ENCODE results near the gene RAE1. TPM values are rescaled to one million over a fixed set of nuclear protein-coding genes. Genes with fewer than 3 reads are reported as not detected.

Gene RAE1
- total and polyA plus RNA-seq, 2 donors (not counting 3 experiments of a cell fraction or from before 2014, with no cell fraction given): 34.1 to 55.8 TPM

DNA sequence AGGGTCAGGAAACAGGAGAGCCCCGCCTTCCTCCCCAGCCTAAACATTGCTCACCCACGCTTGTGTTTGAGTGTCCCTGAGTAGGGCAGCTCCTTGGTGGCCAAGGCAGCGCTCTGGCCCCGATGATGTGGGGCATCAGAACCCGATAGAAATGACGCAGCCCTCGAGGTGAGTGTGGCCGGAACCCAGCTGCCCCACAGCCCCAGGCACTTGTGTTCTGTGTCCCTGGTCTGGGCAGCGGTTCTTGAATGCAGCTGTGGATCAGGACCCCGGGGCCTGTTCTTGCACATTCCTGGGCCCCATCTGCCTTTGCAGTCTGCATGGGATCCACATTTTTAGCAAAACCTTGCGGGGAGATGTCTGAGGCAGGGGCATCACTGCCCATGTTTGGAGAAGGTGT is 53.0 kb downstream of the RAE1 start:
- dilution Hi-C loops (cut with MboI; ENCODE audit: extremely low pct_ligation_motif_present, low sequenced_read_pairs): no loop called here
- FAIRE-seq: no peak
- CTCF ChIA-PET: interaction anchor here (1.2 kb wide), 1 partner anchor 135 kb away, joined by 3 read pairs; no protein-coding TSS in a partner anchor

More for the DNA sequence above, 53.0 kb downstream of the RAE1 start:
- BruUV-seq (replicated peaks): no TSS peak
- no peak overlapping the region for H2AFZ ChIP-seq (ENCODE audit: low read depth, low read length)
- H3K27me3 ChIP-seq (ENCODE audit: control insufficient read depth in 2 of 2, insufficient read depth in 2 of 2, low read length in 2 of 2): no peaks in the 10 kb centered on the region
- no peaks in the 10 kb centered on the region for H3K79me2 ChIP-seq (ENCODE audit: control insufficient read depth, insufficient read depth, low read length)
- H3K9ac ChIP-seq (replicated peaks; ENCODE audit: extremely low read depth, insufficient read depth, low read length): no peak overlapping the region
- DNase-seq (ENCODE audit: low read depth, low spot score): no peak
- peaks cover 0 to 33% of the 10 kb centered on the region in 2 experiments for H3K36me3 ChIP-seq (ENCODE audit: control insufficient read depth in 2 of 2, extremely low read depth in 1 of 2, insufficient read depth in 2 of 2, low read length in 2 of 2)
- intact Hi-C loops (cut with micrococcal nuclease): no loop called here
- no peak overlapping the region for H3K4me3 ChIP-seq (replicated peaks in 1 of 3; ENCODE audit: insufficient read depth in 1 of 3, low read depth in 1 of 3, low read length in 3 of 3)
- no peaks in the 10 kb centered on the region for H3K9me3 ChIP-seq (replicated peaks; ENCODE audit: control insufficient read depth, insufficient read depth, low read length)
- H3K4me1 ChIP-seq (ENCODE audit: control insufficient read depth, extremely low read depth, insufficient read depth, low read length): no peaks in the 10 kb centered on the region
- H4K20me1 ChIP-seq (replicated peaks; ENCODE audit: control insufficient read depth, extremely low read depth, insufficient read depth, low read length): no peaks in the 10 kb centered on the region
- H3K9me1 ChIP-seq (replicated peaks; ENCODE audit: control insufficient read depth, extremely low read depth, insufficient read depth, low read length): no peaks in the 10 kb centered on the region
- POLR2A ChIA-PET: no interaction called here
- H3K4me2 ChIP-seq (ENCODE audit: insufficient read depth, low read length): no peak overlapping the region
- TF ChIP-seq POLR2AphosphoS5 (IDR thresholded peaks at IDR 0.05; ENCODE audit: insufficient read depth, low read depth, low read length) (no peak), EZH2 (IDR thresholded peaks at IDR 0.05; ENCODE audit: borderline replicate concordance, low read depth, low read length, severe bottlenecking) (no peak), GATA2 (IDR thresholded peaks at IDR 0.05; ENCODE audit: insufficient read depth, insufficient read length, low read depth, low read length) (no peak), MAX (IDR thresholded peaks at IDR 0.05; ENCODE audit: insufficient read depth, insufficient read length) (no peak), CTCF (IDR thresholded peaks at IDR 0.05; ENCODE audit: extremely low read depth in 1 of 2, insufficient read depth in 1 of 2, low read depth in 1 of 2, low read length in 2 of 2) (no peak), JUN (IDR thresholded peaks at IDR 0.05; ENCODE audit: borderline replicate concordance, insufficient read depth, insufficient read length, low read depth) (no peak), FOS (IDR thresholded peaks at IDR 0.05; ENCODE audit: borderline replicate concordance, insufficient read depth, low read length) (no peak)
- no peak overlapping the region for H3K27ac ChIP-seq (ENCODE audit: insufficient read depth, low read depth, low read length)
